GM21723 (cell line): ENCODE results near the gene MAVS.
"Not testable (repeated sequence)": the region's sequence is repeated elsewhere in the genome, so short reads cannot be mapped to it uniquely, and the experiment has no call there.

Experiments
- ATAC-seq: cut with Tn5 transposase; IDR thresholded peaks from one replicate; pipeline ENCODE4 v1.9.1; 2021; ENCODE audit warnings: mild to moderate bottlenecking, moderate library complexity; ENCODE audit not compliant: unreplicated experiment

Gene MAVS

DNA sequence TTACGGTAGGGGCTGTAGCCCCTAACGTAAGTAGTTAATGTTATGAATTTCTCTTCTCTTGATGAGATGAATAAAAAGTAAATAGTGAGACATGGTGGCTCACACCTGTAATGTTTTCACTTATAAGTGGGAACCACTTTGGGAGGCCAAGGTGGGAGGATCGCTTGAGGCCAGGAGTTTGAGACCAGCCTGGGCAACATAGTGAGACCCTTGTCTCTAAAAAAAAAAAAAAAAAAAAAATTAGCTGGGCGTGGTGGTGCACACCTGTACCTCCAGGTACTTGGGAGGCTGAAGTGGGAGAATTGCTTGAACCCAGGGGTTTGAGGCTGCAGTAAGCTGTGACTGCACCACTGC is 32.3 kb downstream of the MAVS start:
- ATAC-seq: not testable (repeated sequence)

GRCh38 chr20:3885715-3886114 is 39.1 kb downstream of the MAVS start:
- no peak for ATAC-seq

DNA sequence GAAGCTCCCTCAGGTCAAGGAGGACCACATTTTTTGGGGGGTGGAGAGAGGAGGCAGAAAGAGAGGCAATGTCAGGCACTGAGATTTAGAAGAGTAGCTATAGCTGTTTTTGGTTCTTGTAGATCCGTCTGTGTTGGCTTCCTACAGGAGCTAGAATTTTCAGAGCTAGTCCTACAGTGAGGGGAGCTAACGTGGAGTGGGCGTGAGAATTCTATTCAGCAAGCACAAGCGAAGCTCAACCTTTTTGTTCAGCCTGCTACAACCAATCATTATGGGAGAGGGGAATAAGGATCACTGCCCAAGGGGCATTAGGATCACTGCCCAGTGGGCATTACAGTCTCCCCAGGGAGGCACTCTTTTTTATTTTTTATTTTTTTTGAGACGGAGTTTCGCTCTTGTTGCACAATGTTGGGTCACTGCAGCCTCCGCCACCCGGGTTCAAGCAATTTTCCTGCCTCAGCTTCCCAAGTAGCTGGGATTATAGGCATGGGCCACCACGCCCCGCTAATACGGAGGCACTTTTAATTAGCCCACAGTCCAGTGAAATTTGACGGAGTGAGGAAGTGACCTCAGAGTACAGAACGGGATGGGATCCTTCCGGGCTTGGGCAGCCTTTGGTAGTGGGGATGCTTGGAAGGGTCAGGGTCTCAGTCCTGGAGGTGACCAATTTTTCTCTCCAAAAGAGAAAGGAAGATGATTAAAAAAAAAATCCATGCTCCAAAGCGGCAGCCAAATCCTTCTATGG is 41.4 kb downstream of the MAVS start:
- ATAC-seq: no peak

- ATAC-seq: peak; percentile 91
Observed at GRCh38 chr20:3888622-3889488, 42.2 kb downstream of the MAVS start, which contains the start of gene PANK2. Gene PANK2 (plus strand): TSS chr20:3889387.

DNA sequence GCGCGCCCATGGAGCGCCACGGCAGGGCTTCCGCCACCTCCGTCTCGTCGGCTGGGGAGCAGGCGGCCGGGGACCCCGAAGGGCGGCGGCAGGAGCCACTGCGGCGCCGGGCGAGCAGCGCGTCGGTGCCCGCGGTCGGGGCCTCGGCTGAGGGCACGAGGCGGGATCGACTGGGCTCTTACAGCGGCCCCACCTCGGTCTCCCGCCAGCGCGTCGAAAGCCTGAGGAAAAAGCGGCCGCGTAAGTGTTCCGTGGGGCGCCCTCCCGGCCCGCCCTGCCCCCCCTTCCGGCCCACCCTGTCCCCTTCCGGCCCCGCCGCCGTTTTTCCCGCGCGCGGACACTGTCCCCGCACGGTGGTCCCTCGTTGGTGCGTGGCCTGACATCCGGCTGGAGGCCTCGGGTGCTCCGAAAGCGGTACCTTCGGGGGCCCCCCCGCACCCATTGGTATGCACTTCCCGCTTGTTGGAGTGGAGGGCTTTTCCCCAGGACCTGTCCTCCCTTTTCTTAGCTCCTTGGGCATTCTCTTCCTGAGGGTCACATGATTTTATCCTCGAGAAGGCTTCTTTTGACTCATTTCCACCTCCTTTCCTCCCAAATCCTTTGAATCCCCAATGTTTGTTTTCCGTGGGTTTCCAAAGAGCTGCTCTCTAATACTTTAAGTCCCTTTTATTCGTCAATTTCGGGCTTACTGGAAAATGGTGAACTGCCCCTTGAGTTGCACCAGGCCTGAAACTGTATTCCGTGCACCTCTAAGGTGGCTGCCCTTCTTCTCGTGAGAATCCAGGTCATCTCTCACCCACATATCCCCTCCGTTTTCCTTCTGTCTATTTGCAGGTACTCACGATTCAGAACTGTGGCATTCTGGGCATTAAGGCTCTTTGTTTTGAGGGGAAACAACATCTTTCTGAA is 43.1 kb downstream of the MAVS start:
- peak; percentile 26 for ATAC-seq

DNA sequence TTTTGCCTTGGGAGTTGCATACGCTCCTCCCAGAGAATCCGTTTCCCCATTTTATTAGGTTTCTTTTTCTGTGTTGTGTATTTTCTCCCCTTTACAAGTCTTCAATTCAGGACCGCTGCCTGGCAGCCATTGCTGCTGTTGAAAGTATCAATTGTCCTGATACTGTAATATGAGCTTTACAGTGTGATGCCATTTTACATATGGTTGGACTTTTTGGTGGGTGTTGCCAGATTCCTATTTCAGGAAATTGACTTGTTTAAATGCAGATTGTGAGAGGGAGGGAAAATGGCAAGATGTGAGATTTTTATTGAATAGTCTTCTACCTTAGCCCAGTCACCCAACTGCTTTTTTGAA is 43.7 kb downstream of the MAVS start:
- no peak for ATAC-seq

DNA sequence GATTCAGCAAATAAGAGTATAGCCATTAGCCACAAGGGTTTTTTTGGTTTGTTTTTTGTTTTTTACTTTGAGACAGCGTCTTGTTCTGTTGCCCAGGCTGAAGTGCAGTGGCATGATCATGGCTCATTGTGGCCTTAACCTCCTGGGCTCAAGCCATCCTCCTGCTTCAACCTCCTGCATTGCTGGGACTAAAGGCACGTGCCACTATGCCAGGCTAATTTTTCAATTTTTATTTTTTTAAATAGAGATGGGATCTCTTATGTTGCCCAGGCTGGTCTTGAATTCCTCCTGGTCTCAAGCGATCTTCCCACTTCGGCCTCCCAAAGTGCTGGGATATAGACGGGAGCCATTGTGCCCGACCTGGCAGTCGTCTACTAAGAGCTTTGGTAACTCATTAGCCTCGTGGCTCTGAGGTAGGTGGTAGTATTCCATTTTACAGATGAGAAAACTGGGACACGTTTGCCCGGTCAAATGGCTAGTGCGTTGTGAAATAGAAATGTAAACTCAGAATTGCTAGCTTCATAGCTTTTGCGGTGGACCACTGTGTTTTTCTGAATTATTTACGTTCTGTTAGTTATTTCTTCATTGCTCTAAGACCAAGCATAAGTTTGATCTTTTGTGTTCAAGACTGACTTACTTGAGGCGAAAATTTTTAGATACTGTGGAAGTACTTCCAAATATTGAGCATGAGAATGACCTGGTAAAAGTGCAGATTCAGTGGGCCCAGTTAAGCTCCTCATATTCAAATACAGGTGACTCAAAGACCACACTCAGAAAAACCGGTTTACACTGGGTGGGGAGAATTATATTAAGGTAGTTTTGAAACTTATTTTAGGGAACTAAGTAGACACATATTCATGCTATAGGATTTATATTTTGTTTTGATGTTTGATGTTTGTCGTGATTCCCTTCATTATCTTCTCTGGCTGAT is 44.6 kb downstream of the MAVS start:
- ATAC-seq: no peak

DNA sequence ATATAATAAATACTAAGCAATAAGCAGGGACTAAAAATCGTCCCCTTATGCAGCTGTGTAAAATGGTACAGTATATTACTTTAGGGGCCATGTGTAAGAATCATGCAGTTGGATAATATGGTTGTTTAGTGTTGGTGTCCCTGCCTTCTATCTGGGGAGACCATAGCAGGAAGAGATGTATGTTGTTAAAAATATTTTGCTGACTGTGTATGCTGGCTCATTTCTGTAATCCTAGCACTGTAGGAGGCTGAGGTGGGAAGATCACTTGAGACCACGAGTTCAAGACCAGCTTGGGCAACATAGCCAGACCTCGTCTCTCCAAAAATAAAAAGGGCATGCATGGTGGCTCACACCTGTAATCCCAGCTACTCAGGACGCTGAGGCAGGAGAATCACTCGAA is 48.2 kb downstream of the MAVS start:
- ATAC-seq: no peak

DNA sequence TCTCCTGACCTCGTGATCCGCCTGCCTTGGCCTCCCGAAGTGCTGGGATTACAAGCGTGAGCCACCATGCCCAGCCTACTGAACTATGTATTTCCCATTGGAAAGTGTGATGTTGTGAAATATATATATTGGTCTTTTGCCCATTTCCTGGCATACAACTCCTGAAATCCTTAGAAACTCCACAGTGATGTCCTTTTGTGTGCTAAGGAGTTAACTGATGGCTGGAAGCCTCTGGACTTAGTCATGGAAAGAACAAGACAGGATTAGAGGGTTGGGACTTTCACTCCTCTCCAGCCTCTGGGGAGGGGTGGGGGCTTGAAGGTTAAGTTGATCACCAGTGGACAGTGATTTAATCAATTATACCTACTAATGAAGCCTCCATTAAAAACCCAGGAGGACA is 49.7 kb downstream of the MAVS start:
- ATAC-seq: no peak

GRCh38 chr20:3896853-3897583 is 50.4 kb downstream of the MAVS start:
- ATAC-seq: no peak

GRCh38 chr20:3898181-3898580 is 51.5 kb downstream of the MAVS start:
- ATAC-seq: not testable (repeated sequence)

DNA sequence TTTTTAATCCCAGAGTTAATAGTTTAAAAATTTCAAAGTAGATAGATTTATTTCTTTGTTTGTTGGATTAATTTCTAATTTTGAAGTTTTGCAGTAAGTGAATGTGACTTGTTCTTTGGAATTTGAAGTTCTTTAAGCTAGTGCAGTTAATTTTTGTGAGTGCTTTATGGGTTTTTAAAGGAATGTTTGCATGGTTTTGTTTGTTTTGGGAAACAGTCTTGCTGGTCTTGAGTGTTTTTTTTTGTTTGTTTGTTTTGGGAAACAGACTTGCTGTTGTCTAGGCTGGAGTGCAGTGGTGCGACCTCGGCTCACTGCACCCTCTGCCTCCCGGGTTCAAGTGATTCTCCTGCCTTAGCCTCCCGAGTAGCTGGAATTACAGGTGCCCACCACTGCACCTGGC is 52.0 kb downstream of the MAVS start:
- no peak for ATAC-seq

DNA sequence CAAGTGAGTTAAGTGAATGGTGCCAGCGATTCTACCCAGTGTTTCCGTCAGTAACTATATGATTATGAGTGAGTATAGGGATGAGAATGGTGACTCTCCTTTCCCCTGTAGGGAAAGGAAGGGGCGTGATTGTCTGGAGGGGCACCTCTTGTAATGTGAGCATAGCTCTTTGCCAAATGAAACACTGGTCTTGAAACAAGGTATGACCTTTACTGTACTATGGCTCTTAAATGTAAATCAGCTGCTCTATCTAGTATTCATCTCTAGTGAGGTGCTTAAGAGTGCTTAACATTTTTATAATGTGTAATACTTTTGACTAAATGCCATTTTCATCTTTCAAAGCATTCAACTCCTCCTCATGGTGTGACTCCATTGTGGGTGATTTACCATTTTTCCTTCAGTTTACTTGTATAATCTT is 53.6 kb downstream of the MAVS start:
- ATAC-seq: no peak

DNA sequence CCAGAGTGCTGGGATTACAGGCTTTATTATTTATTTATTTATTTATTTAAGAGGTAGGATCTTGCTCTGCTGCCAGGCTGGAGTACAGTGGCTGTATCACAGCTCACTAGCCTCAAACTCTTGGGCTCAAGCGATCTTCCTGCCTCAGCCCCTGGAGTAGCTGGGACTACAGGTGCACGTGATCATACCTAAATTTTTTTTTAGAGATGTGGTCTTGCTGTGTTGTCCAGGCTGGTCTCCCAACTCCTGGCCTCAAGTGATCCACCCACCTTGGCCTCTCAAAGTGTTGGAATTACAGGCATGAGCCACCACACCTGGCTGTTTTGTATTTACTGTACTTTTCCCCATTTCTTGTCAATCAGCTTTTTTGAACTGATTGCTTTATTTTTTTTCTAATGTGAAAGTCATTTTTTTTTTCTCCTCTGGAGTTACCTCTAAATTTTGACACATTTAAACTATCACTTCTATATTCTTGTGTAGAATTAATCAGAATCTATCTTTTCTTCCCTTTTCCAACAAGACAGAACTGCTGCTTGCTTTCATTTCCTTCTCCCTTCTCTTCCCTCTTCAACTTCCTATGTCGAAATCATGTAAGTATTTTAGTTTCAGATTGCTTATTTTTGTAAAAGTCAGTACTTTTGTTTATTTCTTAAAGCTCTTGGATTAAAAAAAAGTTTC is 54.5 kb downstream of the MAVS start:
- ATAC-seq: no peak

DNA sequence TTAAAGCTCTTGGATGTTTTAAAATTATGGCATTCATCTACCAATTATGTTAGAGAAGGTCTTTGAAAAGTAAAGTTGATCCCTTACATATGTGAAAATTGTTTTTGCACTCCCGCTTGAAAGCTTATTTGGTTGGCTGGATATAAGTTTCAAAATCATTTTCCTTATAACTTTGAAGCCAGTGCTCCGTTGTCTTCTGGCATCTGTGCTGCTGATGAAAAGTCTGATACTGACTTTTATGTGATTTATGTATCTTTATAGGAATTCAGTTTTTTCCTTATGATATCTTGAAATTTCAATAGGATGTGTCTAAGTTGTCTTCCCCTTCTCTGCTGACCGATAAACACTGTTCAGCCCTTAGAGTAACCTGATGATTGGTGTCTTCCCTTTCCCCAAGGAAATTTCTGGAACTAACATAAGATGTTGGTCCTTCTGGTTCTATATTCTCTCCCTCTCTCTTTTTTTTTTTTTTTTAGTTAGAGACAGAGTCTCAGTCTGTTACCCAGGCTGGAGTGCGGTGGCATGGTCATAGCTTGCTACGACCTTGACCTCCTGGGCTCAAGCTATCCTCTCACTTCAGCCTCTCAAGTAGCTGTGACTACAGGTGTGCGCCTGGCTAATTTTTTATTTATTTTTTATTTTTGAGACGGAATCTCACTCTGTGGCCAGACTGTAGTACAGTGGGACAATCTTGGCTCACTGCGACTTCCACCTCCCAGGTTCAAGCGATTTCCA is 55.2 kb downstream of the MAVS start:
- no peak for ATAC-seq

GRCh38 chr20:3902446-3902845 is 55.8 kb downstream of the MAVS start:
- no peak for ATAC-seq

DNA sequence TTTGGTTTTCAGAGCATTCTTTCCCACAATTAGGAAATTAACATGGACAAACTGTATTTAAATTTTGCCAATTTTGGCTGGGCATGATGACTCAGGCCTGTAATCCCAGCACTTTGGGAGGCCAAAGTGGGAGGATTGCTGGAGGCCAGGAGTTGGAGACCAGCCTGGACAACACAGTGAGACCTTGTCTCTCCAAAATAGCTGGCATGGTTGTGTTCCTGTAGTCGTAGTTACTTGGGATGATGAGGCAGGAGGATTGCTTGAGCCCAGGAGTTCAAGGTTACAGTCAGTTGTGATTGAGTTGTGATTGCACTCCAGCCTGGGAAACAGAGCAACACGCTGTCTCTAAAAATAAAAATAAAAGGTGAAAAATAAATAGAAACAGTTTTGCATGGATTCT is 57.6 kb downstream of the MAVS start:
- no peak for ATAC-seq

- no peak for ATAC-seq
Observed at GRCh38 chr20:3904857-3905256, 58.2 kb downstream of the MAVS start.
